K562 (cell line): ENCODE data around the gene CENPQ. TPM values are rescaled to one million over a fixed set of nuclear protein-coding genes. Genes with fewer than 3 reads are reported as not detected.

Experiments
- ATAC-seq: fragments of 200-7000 bp; cut with Tn5 transposase; 3 replicates; pipeline ENCODE4 v1.9.1; 2020; ENCODE audit warnings: moderate library complexity
- BruUV-seq: library from RNA; stranded (reverse); fragments of 400-500 nt; replicated peaks from 2 replicates; lab custom pipeline; 2021; lab: Mats Ljungman, UMichigan
- CTCF ChIA-PET: fragments of 300-600 bp; formaldehyde crosslinking; extraction: SDS; loops from one replicate; lab custom pipeline; 2021; ENCODE audit warnings: low intra/inter-chr PET ratio; lab: Yijun Ruan, JAX
- POLR2A ChIA-PET: fragments of 300-600, 350-650 bp; sonication (Branson Sonifier 250); formaldehyde crosslinking; extraction: SDS; loops from one replicate; lab custom pipeline; 2021; ENCODE audit warnings: antibody characterized with exemption, inconsistent platforms; lab: Yijun Ruan, JAX
- DNase-seq, 4 experiments: peaks; one replicate each; pipeline versions ENCODE4 v3.0.0 to v3.0.0-alpha.2; 2011 to 2018; ENCODE audit warnings: low spot score in 3 of 4, mixed read lengths in 3 of 4; ENCODE audit errors: extremely low read depth in 1 of 4
- FAIRE-seq: peaks from 2 replicates; lab custom pipeline; 2011; peaks lifted over from hg19 to GRCh38; lab: Jason Lieb, UNC
- H2AFZ ChIP-seq: 2 replicates; pipeline ENCODE4 v1.6.0; 2011; ENCODE audit warnings: low read depth, low read length, control low read depth, inconsistent platforms
- H3K27ac ChIP-seq: fragments of 200-600 bp; 3 replicates; pipeline ENCODE4 v1.8.0; 2011; ENCODE audit warnings: low read depth, mild to moderate bottlenecking, control low read depth, inconsistent platforms, low read length, moderate library complexity, mixed read lengths; ENCODE audit errors: extremely low read depth
- H3K27me3 ChIP-seq, 2 experiments: fragments of 300-600 bp in 1 of 2; 2 replicates in 1 of 2; 3 replicates in 1 of 2; pipeline versions ENCODE4 v1.6.0 to v1.8.0; 2011; ENCODE audit warnings: inconsistent platforms in 2 of 2, low read length in 2 of 2, mild to moderate bottlenecking in 1 of 2, mixed read lengths in 1 of 2, moderate library complexity in 1 of 2; ENCODE audit not compliant: control insufficient read depth in 2 of 2, insufficient read depth in 2 of 2
- H3K36me3 ChIP-seq: fragments of 300-600 bp; 3 replicates; pipeline ENCODE4 v1.8.0; 2011; ENCODE audit warnings: mild to moderate bottlenecking, low read length, inconsistent platforms; ENCODE audit not compliant: control insufficient read depth, insufficient read depth
- H3K4me1 ChIP-seq, 2 experiments: fragments of 200-600 bp in 1 of 2; replicated peaks in 1 of 2; 2 replicates in 1 of 2; 3 replicates in 1 of 2; pipeline versions ENCODE4 v1.5.1 to v1.8.0; 2011; ENCODE audit warnings: inconsistent platforms in 2 of 2, low read length in 2 of 2, mild to moderate bottlenecking in 1 of 2, mixed read lengths in 1 of 2, moderate library complexity in 1 of 2; ENCODE audit not compliant: control insufficient read depth in 2 of 2, insufficient read depth in 2 of 2
- H3K4me2 ChIP-seq: 2 replicates; pipeline ENCODE4 v1.6.1; 2011; ENCODE audit warnings: low read length, control low read depth, inconsistent platforms, mixed read lengths; ENCODE audit not compliant: insufficient read depth
- H3K4me3 ChIP-seq: fragments of 200-600 bp; sonication (generic), shearing (Covaris generic); 2 replicates; pipeline ENCODE4 v1.5.1; 2016; ENCODE audit warnings: control low read depth, inconsistent platforms
- H3K79me2 ChIP-seq: fragments of 200-600 bp; 3 replicates; pipeline ENCODE4 v1.8.0; 2011; ENCODE audit warnings: low read length, inconsistent platforms; ENCODE audit not compliant: control insufficient read depth, insufficient read depth
- H3K9ac ChIP-seq, 2 experiments: 2 replicates each; pipeline versions ENCODE4 v1.6.0 to v1.6.1; 2011; ENCODE audit warnings: low read depth in 2 of 2, low read length in 2 of 2, control low read depth in 1 of 2, inconsistent platforms in 1 of 2, mild to moderate bottlenecking in 1 of 2, mixed read lengths in 1 of 2; ENCODE audit not compliant: insufficient read depth in 1 of 2
- H3K9me1 ChIP-seq: one replicate; pipeline ENCODE4 v1.6.0; 2011; ENCODE audit warnings: inconsistent platforms, mild to moderate bottlenecking, low read length, moderate library complexity; ENCODE audit not compliant: control insufficient read depth, insufficient read depth
- H3K9me3 ChIP-seq: replicated peaks from 2 replicates; pipeline ENCODE4 v1.5.1; 2011; ENCODE audit warnings: low read depth, low read length, inconsistent platforms; ENCODE audit not compliant: control insufficient read depth, insufficient read depth
- H4K20me1 ChIP-seq: replicated peaks from 2 replicates; pipeline ENCODE4 v1.6.1; 2011; ENCODE audit warnings: low read length, inconsistent platforms, mixed read lengths; ENCODE audit not compliant: control insufficient read depth, insufficient read depth
- CBFA2T2 ChIP-seq: fragments of 450-650 bp; conservative IDR thresholded peaks from 2 replicates; pipeline ENCODE4 v1.6.1; 2017; ENCODE audit warnings: mild to moderate bottlenecking
- CBX3 ChIP-seq, 2 experiments: IDR thresholded peaks; 1 replicate in 1 of 2; 2 replicates in 1 of 2; pipeline ENCODE4 v1.6.1; 2012; ENCODE audit warnings: inconsistent platforms in 2 of 2, low read length in 2 of 2, borderline replicate concordance in 1 of 2, control low read depth in 1 of 2
- CREB3 ChIP-seq: fragments of 450-650 bp; conservative IDR thresholded peaks from 2 replicates; pipeline ENCODE4 v1.6.1; 2016; ENCODE audit warnings: missing genetic modification characterization, low read depth, mild to moderate bottlenecking, missing compliant biosample characterization, moderate library complexity
- CTCF ChIP-seq, 3 experiments: IDR thresholded peaks in 2 of 3; conservative IDR thresholded peaks in 1 of 3; 2 replicates each; pipeline ENCODE4 v1.5.1; 2011 to 2012; ENCODE audit warnings: low read length in 3 of 3, mild to moderate bottlenecking in 3 of 3, control low read depth in 2 of 3, improper control_type of control experiment in 1 of 3, inconsistent platforms in 1 of 3, low read depth in 1 of 3, mixed read lengths in 1 of 3, moderate library complexity in 1 of 3; ENCODE audit not compliant: insufficient read depth in 2 of 3
- FOXO4 ChIP-seq: fragments of 450-650 bp; formaldehyde crosslinking; IDR thresholded peaks from 2 replicates; pipeline ENCODE4 v1.4.0; 2020; ENCODE audit warnings: mild to moderate bottlenecking, moderate library complexity
- GTF2B ChIP-seq: IDR thresholded peaks from 2 replicates; pipeline ENCODE4 v1.6.1; 2011; ENCODE audit not compliant: insufficient read length; ENCODE audit errors: extremely low read depth
- SMARCA5 ChIP-seq: fragments of 450-650 bp; IDR thresholded peaks from 2 replicates; pipeline ENCODE4 v1.6.1; 2016
- SRF ChIP-seq, 2 experiments: fragments of 250-450, 450-650 bp in 1 of 2; sonication (Bioruptor Pico) in 1 of 2; sonication (generic) in 1 of 2; formaldehyde crosslinking; IDR thresholded peaks; 2 replicates each; pipeline versions ENCODE4 v1.5.0 to v1.5.1; 2020 to 2022; ENCODE audit warnings: mild to moderate bottlenecking in 1 of 2, missing genetic modification reagents in 1 of 2
- YBX1 ChIP-seq: fragments of 450-650 bp; IDR thresholded peaks from 2 replicates; pipeline ENCODE4 v1.7.1; 2016; ENCODE audit warnings: mild to moderate bottlenecking
- ZBTB11 ChIP-seq, 3 experiments: fragments of 200-800 bp in 1 of 3; fragments of 250-450 bp in 1 of 3; fragments of 450-650 bp in 1 of 3; sonication (Bioruptor Pico) in 1 of 3; sonication (Bioruptor generic) in 1 of 3; formaldehyde crosslinking in 1 of 3; IDR thresholded peaks; 2 replicates each; pipeline versions ENCODE4 v1.6.1 to v1.8.0; 2016 to 2022; ENCODE audit warnings: mild to moderate bottlenecking in 2 of 3, missing genetic modification characterization in 2 of 3, missing compliant biosample characterization in 1 of 3, moderate library complexity in 1 of 3
- WGBS: fragments of 100-300 bp; shearing (Covaris generic); methylation state at CpG from one replicate; pipeline ENCODE4 v1.1.6; 2016; ENCODE audit warnings: low coverage, mixed read lengths; ENCODE audit not compliant: insufficient coverage; ENCODE audit errors: missing lambda C conversion rate; 5-methylcytosine and 5-hydroxymethylcytosine counted together
- in situ Hi-C: fragments of 300-500 bp; cut with MboI; formaldehyde crosslinking; loops from 4 replicates; pipeline ENCODE4 v1.15.0; 2018; ENCODE audit warnings: inconsistent platforms, mixed read lengths
- intact Hi-C: fragments of 100-400 bp; cut with micrococcal nuclease; formaldehyde crosslinking; loops from 2 replicates; pipeline ENCODE4 v1.14.2; 2022
- polyA plus RNA-seq, 8 experiments: library from polyadenylated mRNA; depleted of rRNA in 4 of 8; stranded (reverse) in 5 of 8; unstranded in 3 of 8; fragments of >200 nt; fragmentation: Nextera tagmentation in 2 of 8; fragmentation: Illumina TruSeq in 1 of 8; extraction: Ambion mirVana in 2 of 8; extraction: Trizol in 1 of 8; gene quantifications; 2 replicates each; pipeline versions ENCODE4 v1.2.1 to v1.2.3, GENCODE V29; 2011 to 2014; ENCODE audit warnings: inconsistent platforms in 1 of 8, missing spikeins in 1 of 8
- total RNA-seq, 7 experiments: library from RNA; depleted of rRNA in 6 of 7; stranded (reverse); fragments of >200 nt in 6 of 7; fragmentation: Illumina TruSeq in 2 of 7; extraction: Trizol in 2 of 7; gene quantifications; 2 replicates each; pipeline versions ENCODE4 v1.2.1 to v1.2.3, GENCODE V29; 2011 to 2021; ENCODE audit warnings: low replicate concordance in 1 of 7
- TF ChIP-seq, protein P1 (sequence below), 2 experiments: fragments of 450-650 bp; IDR thresholded peaks; 2 replicates each; pipeline ENCODE4 v1.6.1; 2016

CENPQ gene
- total and polyA plus RNA-seq, 9 of the 15 experiments (the other 6 are each of a cell fraction or from before 2014, with no cell fraction given): 12.7 to 48.3 (median 26.4) TPM

GRCh38 chr6:49468042-49468441, 4.9 kb downstream of the CENPQ start:
- peaks cover 64% of the 10 kb centered on the region for H3K79me2 ChIP-seq
- peaks cover 0 to 5% of the 10 kb centered on the region in 2 experiments; a peak in 1 of 5 replicates for H3K4me1 ChIP-seq
- no TSS peak for BruUV-seq
- in situ Hi-C loops (no loop called here), intact Hi-C loops (no loop called here)
- no peak for DNase-seq
- H2AFZ ChIP-seq: no peak overlapping the region
- H3K27ac ChIP-seq: no peak overlapping the region
- H3K36me3 ChIP-seq: peaks cover 33% of the 10 kb centered on the region
- no peaks in the 10 kb centered on the region for H3K9me1 ChIP-seq
- FAIRE-seq: no peak
- no peaks in the 10 kb centered on the region for H3K9me3 ChIP-seq
- no peak for ATAC-seq
- H4K20me1 ChIP-seq: no peaks in the 10 kb centered on the region
- H3K4me3 ChIP-seq: no peak overlapping the region
- H3K27me3 ChIP-seq: no peaks in the 10 kb centered on the region
- POLR2A ChIA-PET: no interaction called here
- no peak overlapping the region for H3K9ac ChIP-seq
- no peak overlapping the region for H3K4me2 ChIP-seq
- CTCF ChIA-PET: no interaction called here
- 85% methylated on average over 9 of the region's 9 CpGs for WGBS
- TF ChIP-seq CREB3 (tag): no peak
- no peak for TF ChIP-seq YBX1
- no peak for TF ChIP-seq ZBTB11 (CRISPR knock-in tag; IDR thresholded peaks at IDR 0.05)
- no peak for TF ChIP-seq CBX3 (IDR thresholded peaks at IDR 0.05; ENCODE audit: borderline replicate concordance in 1 of 2, low read length in 2 of 2)
- no peak for TF ChIP-seq FOXO4 (CRISPR knock-in tag)
- no peak for TF ChIP-seq GTF2B
- TF ChIP-seq SMARCA5: no peak
- TF ChIP-seq, protein P1, sequence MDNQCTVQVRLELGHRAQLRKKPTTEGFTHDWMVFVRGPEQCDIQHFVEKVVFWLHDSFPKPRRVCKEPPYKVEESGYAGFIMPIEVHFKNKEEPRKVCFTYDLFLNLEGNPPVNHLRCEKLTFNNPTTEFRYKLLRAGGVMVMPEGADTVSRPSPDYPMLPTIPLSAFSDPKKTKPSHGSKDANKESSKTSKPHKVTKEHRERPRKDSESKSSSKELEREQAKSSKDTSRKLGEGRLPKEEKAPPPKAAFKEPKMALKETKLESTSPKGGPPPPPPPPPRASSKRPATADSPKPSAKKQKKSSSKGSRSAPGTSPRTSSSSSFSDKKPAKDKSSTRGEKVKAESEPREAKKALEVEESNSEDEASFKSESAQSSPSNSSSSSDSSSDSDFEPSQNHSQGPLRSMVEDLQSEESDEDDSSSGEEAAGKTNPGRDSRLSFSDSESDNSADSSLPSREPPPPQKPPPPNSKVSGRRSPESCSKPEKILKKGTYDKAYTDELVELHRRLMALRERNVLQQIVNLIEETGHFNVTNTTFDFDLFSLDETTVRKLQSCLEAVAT (IDR thresholded peaks at IDR 0.05): no peak
- no peak for TF ChIP-seq SRF (CRISPR knock-in tag; IDR thresholded peaks at IDR 0.05)
- no peak for TF ChIP-seq CBFA2T2
- no peak for TF ChIP-seq CTCF (IDR thresholded peaks at IDR 0.05 in 2 of 3, conservative IDR thresholded peaks at IDR 0.05 in 1 of 3; ENCODE audit: insufficient read depth in 2 of 3, low read depth in 1 of 3, low read length in 3 of 3)
